Head of caudate nucleus (tissue), 42 donors: ENCODE data around the gene FCHO1.
"Not testable (repeated sequence)": the region's sequence is repeated elsewhere in the genome, so short reads cannot be mapped to it uniquely, and the experiment has no call there.

ENCODE experiments used
- DNase-seq, 42 donors: peaks; one replicate each; pipeline versions ENCODE4 v3.0.0 to v3.0.0-alpha.2; 2020 to 2021; ENCODE audit warnings: mixed read lengths in 7 of 42
- intact Hi-C: fragments of 100-400 bp; cut with DNase I; formaldehyde crosslinking; loops from one replicate; pipeline ENCODE4 v1.15.0; 2022

Gene FCHO1

GRCh38 chr19:17754634-17755442, 3.6 kb downstream of the FCHO1 start:
- intact Hi-C loops = no loop called here
- no peak for DNase-seq

- no peak for DNase-seq
- intact Hi-C loops = no loop called here
Observed at GRCh38 chr19:17755443-17755890, 4.2 kb downstream of the FCHO1 start.

- peak; percentile 93 to 99 (median 97) for DNase-seq
Observed at GRCh38 chr19:17755977-17756670, 4.8 kb downstream of the FCHO1 start.

GRCh38 chr19:17757125-17757524, 5.8 kb downstream of the FCHO1 start:
- DNase-seq = peak; percentile 82 to 99 (median 96)
- intact Hi-C loops = no loop called here

More at GRCh38 chr19:17755977-17756670, 4.8 kb downstream of the FCHO1 start:
- intact Hi-C loops = no loop called here

- no peak for DNase-seq
- intact Hi-C loops = no loop called here
Observed at GRCh38 chr19:17758515-17758914, 7.2 kb downstream of the FCHO1 start.

GRCh38 chr19:17761148-17761547, 9.9 kb downstream of the FCHO1 start:
- DNase-seq = no peak
- intact Hi-C loops = no loop called here

GRCh38 chr19:17762505-17763229, 11.4 kb downstream of the FCHO1 start:
- intact Hi-C loops = no loop called here
- peak in 32 of 42 donors; percentile 29 to 86 (median 64) for DNase-seq

- intact Hi-C loops = no loop called here
- no peak for DNase-seq
Observed at GRCh38 chr19:17764348-17764747, 13.1 kb downstream of the FCHO1 start.

- intact Hi-C loops = loop anchor here (5.0 kb wide), 1 partner anchor 63 kb away; no protein-coding TSS in a partner anchor
- DNase-seq = peak in 20 of 42 donors; percentile 25 to 69 (median 48)
Observed at GRCh38 chr19:17765069-17765618, 13.9 kb downstream of the FCHO1 start.

- intact Hi-C loops = loop anchor here (5.0 kb wide), 1 partner anchor 64 kb away; no protein-coding TSS in a partner anchor
- peak; percentile 78 to 93 (median 86) for DNase-seq
Observed at GRCh38 chr19:17766543-17767131, 15.4 kb downstream of the FCHO1 start.

- intact Hi-C loops = loop anchor here (5.0 kb wide), 1 partner anchor 65 kb away; no protein-coding TSS in a partner anchor
- peak in 1 of 42 donors; percentile 42 for DNase-seq
Observed at GRCh38 chr19:17767559-17767958, 16.3 kb downstream of the FCHO1 start.

- no peak for DNase-seq
- intact Hi-C loops = loop anchor here (5.0 kb wide), 1 partner anchor 53 kb away; the partner anchor contains the start of gene MAP1S
Observed at GRCh38 chr19:17770613-17771012, 19.3 kb downstream of the FCHO1 start.

- no peak for DNase-seq
- intact Hi-C loops = loop anchor here (5.0 kb wide), 1 partner anchor 55 kb away; the partner anchor contains the start of gene MAP1S
Observed at GRCh38 chr19:17772172-17772571, 20.9 kb downstream of the FCHO1 start.

GRCh38 chr19:17775245-17775927, 24.1 kb downstream of the FCHO1 start:
- peak in 22 of 42 donors; percentile 7 to 73 (median 45) for DNase-seq
- intact Hi-C loops = loop anchor here (2.0 kb wide), 1 partner anchor 41 kb away; no protein-coding TSS in a partner anchor

GRCh38 chr19:17775991-17776803, 24.9 kb downstream of the FCHO1 start:
- no peak for DNase-seq

GRCh38 chr19:17777840-17778239, 26.6 kb downstream of the FCHO1 start:
- intact Hi-C loops, DNase-seq: not testable (repeated sequence)

More at GRCh38 chr19:17775991-17776803, 24.9 kb downstream of the FCHO1 start:
- intact Hi-C loops = loop anchor here (2.0 kb wide), 1 partner anchor 41 kb away; no protein-coding TSS in a partner anchor
